Stimulated activated CD8-positive, alpha-beta memory T cell treated with anti-CD3 and anti-CD28 coated beads, Interleukin-12 subunit alpha, Interleukin-12 subunit beta, amount 100 ng/mL, for 24 hours (primary cell): ENCODE data around the gene TOP1.

ENCODE experiments used
- DNase-seq: peaks from one replicate; pipeline ENCODE4 v3.0.0-alpha.2; 2020; ENCODE audit errors: extremely low read depth

Gene TOP1

GRCh38 chr20:41168281-41169161 is 139.9 kb downstream of the TOP1 start:
- no peak for DNase-seq

DNA sequence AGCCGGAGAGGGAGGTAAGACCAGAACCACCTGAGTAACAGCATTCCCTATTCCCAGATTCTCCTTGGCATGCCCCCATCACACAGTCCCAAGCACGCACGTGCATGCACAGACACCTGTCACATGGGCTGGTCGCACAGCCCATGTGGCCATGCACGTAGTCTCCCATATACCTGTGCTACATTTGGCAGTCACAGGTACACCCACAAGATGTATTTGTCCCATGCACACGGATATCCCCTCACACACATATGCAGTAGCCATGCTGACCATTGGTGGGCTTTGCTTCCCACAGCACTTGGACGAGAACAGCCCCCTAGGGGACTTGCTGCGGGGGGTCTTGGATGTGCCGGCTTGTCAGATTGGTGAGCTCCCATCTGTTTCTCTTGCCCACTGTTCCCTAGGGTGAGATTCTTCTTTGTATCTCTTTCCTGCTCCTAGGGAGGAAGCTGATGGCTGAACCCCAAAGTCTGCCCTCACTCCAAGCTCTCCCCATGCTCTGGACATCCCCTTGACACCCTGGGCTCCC is 140.6 kb downstream of the TOP1 start:
- no peak for DNase-seq

DNA sequence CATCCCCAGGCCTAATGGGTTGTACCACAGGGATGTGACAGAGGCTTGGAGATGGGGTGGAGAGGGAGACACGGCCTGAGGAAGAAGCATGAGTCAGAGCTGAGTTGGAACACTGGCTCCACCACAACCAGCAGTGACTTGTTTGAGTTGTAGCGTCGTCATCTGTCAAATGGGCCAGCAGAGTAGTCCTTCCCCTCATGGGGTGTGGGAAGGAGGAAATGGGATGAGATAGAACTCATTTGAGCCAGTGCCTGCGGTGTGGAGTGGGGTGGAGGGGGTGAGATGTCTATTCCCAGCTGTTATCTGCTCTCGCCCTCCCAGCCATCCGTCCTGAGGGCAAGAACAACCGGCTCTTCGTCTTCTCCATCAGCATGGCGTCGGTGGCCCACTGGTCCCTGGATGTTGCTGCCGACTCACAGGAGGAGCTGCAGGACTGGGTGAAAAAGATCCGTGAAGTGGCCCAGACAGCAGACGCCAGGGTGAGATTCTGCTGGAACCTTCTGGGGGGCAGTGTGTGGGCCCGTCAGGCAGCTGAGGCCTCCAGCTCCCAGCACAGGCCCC is 141.2 kb downstream of the TOP1 start:
- DNase-seq: no peak

GRCh38 chr20:41170386-41171105 is 141.9 kb downstream of the TOP1 start:
- DNase-seq: no peak

DNA sequence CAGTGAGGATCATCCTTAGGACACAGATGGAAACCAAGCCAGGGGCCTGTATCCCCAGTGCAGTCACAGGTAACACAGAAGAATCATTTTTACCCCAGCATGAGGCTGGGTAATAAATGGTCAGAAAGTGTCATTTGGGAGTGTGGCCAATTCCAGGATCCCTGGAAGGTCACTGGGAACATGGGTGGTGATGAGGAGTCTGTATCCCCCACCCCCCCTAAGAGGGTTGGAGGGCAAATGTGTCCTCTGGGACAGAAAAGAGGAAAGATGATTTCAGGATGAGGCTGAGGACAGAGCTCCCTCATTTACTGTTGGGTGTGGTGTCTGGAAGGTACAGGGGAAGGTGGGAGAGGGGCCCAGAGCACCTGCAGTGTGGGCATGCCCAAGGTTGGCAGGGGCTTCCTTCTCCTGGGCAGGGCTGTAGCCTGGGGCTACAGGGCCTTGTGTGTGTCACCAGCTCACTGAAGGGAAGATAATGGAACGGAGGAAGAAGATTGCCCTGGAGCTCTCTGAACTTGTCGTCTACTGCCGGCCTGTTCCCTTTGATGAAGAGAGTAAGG is 143.2 kb downstream of the TOP1 start:
- no peak for DNase-seq

GRCh38 chr20:41172296-41173140 is 143.9 kb downstream of the TOP1 start:
- DNase-seq: no peak

DNA sequence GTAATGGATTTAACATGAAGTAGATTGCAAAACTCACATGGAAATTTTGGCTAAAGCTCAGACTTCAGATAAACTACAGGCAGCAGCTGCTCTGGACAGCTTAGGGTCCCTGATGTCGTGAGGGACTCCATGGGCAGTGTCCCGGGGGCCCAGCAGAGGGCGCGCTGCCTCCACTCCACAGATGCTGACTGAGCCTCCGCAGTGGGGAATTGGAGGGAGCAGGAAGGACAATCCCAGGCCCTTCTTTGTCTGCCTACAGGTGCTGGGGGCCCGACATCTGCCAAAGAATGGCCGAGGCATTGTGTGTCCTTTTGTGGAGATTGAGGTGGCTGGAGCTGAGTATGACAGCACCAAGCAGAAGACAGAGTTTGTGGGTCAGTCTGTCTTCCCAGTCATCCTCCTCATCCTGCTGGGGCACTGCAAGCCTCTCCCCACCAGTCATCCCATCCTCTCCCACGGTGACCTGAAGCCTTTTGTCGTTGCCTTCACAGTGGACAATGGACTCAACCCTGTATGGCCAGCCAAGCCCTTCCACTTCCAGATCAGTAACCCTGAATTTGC is 144.6 kb downstream of the TOP1 start:
- DNase-seq: no peak

- DNase-seq: no peak
These were observed 145.2 kb downstream of the TOP1 start for GRCh38 chr20:41173791-41174341.
